LNCaP clone FGC (cell line): ENCODE results near the gene FLAD1.

ENCODE experiments used
- DNase-seq: peaks from one replicate; pipeline ENCODE4 v3.0.0-alpha.2; 2011; ENCODE audit warnings: low read depth
- H3K4me3 ChIP-seq: 2 replicates; pipeline ENCODE4 v1.5.1; 2011; ENCODE audit warnings: mild to moderate bottlenecking, low read depth, low read length, control low read depth
- TF ChIP-seq, protein P1 (sequence below): IDR thresholded peaks from 2 replicates; pipeline ENCODE4 v1.5.1; 2012; ENCODE audit warnings: mild to moderate bottlenecking; ENCODE audit not compliant: control insufficient read depth, insufficient read depth; ENCODE audit errors: extremely low read depth

FLAD1 gene

DNA sequence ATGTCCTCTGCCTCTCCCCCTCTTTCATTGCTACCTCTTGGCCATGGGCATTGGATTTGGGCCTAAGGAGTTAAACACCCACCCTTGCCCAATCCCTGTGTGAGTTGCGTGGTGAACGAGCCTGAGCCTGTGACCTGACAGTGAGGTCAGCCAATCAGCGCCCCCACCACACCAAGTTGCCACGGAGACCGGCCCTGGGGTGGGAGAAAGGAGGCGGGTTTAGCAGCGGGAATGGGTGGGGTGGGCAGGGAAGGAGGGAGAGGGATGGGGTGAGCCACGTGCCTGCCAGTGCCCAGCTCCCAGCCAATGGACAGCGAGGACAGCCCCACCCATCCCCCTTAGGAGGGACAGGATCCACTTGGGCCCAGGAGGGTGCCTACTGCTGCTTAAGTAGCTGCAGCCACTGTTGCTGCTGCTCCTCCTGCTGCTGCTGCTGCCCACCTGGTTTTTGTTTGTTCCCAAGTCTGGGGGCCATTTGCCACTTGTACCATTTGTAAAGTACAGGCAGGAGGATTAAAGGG is 28.9 kb downstream of the FLAD1 start:
- no peak for DNase-seq
- H3K4me3 ChIP-seq, result no peak overlapping the region
- TF ChIP-seq, protein P1, sequence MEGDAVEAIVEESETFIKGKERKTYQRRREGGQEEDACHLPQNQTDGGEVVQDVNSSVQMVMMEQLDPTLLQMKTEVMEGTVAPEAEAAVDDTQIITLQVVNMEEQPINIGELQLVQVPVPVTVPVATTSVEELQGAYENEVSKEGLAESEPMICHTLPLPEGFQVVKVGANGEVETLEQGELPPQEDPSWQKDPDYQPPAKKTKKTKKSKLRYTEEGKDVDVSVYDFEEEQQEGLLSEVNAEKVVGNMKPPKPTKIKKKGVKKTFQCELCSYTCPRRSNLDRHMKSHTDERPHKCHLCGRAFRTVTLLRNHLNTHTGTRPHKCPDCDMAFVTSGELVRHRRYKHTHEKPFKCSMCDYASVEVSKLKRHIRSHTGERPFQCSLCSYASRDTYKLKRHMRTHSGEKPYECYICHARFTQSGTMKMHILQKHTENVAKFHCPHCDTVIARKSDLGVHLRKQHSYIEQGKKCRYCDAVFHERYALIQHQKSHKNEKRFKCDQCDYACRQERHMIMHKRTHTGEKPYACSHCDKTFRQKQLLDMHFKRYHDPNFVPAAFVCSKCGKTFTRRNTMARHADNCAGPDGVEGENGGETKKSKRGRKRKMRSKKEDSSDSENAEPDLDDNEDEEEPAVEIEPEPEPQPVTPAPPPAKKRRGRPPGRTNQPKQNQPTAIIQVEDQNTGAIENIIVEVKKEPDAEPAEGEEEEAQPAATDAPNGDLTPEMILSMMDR, result no peak

DNA sequence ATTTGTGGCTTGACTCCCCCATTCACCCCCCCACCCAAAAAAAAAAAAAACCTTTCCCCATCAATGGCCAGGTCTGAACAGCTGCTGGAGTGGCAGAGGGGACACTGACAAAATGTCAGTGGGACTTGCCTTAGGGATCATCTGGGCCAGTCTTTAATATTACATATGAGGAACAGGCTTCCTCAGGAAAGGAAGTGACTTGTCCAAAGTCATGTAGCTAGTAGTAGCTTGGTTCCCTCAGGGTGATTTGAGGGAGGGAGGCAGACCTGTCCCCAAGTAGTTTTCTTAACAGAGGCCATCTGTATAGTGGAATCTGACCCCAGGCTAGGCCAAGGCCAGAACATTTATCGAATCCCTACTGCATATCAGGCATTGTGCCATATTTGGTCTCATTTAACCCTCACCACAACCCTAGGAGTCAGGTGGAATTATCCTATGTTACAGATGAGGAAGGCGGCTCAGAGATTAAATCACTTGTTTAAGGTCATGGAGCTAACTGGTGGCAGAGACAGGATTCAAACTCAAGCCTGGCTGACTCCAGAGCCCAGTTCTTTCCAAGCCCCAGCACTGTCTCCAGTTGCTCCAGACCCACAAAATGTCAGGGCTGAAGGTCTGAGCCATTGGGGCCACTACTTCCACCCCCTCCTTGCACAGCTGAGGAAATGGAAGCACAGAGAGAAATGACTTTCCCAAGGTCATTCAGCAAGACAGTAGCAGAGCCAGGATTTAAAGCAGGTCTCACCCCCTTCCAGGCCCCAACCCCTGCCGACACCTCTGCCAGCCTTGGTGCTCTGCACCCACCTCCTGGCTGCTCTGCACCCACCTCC is 29.8 kb downstream of the FLAD1 start:
- H3K4me3 ChIP-seq, result no peak overlapping the region
- TF ChIP-seq, protein P1, result no peak
- no peak for DNase-seq

DNA sequence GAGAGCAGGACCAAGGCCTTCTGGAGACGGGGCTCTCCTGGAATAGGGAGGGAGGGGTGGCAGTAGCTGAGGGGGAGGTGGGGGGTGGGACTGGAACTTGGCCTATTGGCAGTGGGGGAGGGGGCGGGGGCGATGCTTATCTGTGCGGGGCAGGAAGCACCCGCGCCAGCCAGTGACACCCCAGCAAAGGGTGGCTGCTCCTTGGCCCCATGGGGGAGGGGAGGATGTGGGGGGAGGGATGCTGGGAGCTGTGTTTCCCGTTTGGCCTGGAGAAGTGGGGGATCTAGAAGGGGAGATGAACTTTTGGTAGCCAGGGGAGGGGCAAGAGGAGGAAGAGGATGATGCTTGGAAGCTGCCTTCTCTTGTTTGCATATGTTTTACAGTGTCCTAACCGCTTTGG is 30.5 kb downstream of the FLAD1 start:
- no peak overlapping the region for H3K4me3 ChIP-seq
- TF ChIP-seq, protein P1, result no peak
- no peak for DNase-seq

DNA sequence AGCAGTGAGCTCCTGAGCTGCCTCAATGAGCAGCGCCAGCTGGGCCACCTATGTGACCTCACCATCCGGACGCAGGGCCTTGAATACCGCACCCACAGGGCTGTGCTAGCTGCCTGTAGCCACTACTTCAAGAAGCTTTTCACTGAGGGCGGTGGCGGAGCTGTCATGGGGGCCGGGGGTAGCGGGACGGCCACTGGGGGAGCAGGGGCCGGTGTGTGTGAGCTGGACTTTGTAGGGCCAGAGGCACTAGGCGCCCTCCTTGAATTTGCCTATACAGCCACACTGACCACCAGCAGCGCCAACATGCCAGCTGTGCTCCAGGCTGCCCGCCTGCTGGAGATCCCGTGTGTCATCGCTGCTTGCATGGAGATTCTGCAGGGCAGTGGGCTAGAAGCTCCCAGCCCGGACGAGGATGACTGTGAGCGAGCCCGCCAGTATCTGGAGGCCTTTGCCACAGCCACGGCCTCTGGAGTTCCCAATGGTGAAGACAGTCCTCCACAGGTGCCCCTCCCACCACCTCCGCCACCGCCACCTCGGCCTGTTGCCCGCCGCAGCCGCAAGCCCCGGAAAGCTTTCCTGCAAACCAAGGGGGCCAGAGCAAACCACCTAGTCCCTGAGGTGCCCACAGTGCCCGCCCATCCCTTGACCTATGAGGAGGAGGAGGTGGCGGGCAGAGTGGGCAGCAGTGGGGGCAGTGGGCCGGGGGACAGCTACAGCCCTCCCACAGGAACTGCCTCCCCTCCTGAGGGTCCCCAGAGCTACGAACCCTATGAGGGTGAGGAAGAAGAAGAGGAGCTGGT is 31.8 kb downstream of the FLAD1 start:
- DNase-seq, result no peak
- no peak overlapping the region for H3K4me3 ChIP-seq
- TF ChIP-seq, protein P1, result no peak

DNA sequence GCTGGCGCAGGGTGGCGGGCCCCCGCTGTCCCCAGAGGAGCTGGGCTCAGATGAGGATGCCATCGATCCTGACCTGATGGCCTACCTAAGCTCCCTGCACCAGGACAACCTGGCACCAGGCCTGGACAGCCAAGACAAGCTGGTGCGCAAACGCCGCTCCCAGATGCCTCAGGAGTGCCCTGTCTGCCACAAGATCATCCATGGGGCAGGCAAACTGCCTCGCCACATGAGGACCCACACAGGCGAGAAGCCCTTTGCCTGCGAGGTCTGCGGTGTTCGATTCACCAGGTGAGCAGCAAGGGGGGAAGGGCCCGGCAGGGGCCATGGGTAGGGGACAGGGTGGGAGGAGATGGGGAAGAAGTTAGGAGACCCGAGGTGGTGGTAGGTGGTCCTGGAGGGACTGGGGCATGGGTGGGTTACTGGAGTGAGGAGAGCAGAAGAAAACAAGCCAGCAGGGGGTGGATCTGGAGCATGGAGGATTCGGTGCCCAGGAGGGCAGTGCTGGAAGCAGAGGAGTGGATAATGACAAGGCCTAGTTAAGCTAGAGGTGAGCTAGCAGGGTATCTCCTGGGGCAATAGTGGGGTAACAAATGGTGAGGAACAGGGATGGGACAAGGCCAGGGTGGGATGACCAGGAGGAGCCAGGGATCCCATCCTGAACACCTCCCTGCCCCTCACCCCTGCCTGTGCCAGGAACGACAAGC is 32.5 kb downstream of the FLAD1 start:
- TF ChIP-seq, protein P1, result no peak
- no peak overlapping the region for H3K4me3 ChIP-seq
- no peak for DNase-seq

DNA sequence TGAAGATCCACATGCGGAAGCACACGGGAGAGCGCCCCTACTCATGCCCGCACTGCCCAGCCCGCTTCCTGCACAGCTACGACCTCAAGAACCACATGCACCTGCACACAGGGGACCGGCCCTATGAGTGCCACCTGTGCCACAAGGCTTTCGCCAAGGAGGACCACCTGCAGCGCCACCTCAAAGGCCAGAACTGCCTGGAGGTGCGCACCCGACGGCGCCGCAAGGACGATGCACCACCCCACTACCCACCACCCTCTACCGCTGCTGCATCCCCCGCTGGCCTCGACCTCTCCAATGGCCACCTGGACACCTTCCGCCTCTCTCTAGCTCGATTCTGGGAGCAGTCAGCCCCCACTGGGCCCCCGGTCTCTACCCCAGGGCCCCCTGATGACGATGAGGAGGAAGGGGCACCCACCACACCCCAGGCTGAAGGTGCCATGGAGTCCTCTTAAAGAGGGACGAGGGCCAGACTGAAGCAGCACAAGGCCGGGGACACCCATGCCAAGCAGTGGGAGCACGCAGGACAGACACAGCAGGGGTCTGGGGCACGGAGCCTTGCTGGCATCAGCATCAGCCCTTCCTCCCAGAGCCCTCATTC is 33.2 kb downstream of the FLAD1 start:
- DNase-seq, result no peak
- no peak overlapping the region for H3K4me3 ChIP-seq
- TF ChIP-seq, protein P1, result no peak
